Fibroblast of lung (primary cell): Measurements from ENCODE around the gene TACR1.

ENCODE experiments used
- EZH2 ChIP-seq: IDR thresholded peaks from 2 replicates; pipeline ENCODE4 v1.5.1; 2012; ENCODE audit warnings: low read length, control low read depth, mild to moderate bottlenecking; ENCODE audit errors: missing control alignments
- TF ChIP-seq, protein P1 (sequence below), 2 donors: IDR thresholded peaks in 1 of 2; conservative IDR thresholded peaks in 1 of 2; 1 replicate in 1 of 2; 2 replicates in 1 of 2; pipeline ENCODE4 v1.5.1; 2011 to 2012; ENCODE audit warnings: low read length in 2 of 2, control low read depth in 1 of 2, inconsistent platforms in 1 of 2, low read depth in 1 of 2, mild to moderate bottlenecking in 1 of 2

DNA sequence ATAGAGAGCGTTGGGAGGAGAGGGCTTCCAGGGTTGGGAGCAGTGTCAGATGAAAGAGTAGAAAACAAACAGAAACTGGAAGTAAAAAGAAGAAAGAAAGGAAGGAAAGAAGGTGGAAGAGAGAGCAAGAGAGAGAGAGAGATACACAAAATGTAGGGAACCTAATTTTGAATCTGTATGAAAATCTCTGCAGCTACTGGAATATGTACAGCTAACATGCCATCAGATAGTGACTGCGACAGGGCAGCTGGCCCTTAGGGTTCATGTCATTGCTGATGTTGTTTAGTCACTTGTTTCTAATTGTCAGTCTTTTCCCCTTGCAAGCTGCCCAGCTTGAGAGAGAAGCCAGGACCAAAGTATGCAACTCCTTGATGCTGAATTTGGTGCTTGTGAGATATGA, 155.0 kb downstream of the TACR1 start:
- TF ChIP-seq, protein P1, sequence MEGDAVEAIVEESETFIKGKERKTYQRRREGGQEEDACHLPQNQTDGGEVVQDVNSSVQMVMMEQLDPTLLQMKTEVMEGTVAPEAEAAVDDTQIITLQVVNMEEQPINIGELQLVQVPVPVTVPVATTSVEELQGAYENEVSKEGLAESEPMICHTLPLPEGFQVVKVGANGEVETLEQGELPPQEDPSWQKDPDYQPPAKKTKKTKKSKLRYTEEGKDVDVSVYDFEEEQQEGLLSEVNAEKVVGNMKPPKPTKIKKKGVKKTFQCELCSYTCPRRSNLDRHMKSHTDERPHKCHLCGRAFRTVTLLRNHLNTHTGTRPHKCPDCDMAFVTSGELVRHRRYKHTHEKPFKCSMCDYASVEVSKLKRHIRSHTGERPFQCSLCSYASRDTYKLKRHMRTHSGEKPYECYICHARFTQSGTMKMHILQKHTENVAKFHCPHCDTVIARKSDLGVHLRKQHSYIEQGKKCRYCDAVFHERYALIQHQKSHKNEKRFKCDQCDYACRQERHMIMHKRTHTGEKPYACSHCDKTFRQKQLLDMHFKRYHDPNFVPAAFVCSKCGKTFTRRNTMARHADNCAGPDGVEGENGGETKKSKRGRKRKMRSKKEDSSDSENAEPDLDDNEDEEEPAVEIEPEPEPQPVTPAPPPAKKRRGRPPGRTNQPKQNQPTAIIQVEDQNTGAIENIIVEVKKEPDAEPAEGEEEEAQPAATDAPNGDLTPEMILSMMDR (conservative IDR thresholded peaks at IDR 0.05 in 1 of 2, IDR thresholded peaks at IDR 0.05 in 1 of 2; ENCODE audit: low read depth in 1 of 2, low read length in 2 of 2) = no peak
- no peak for TF ChIP-seq EZH2
